Stimulated activated CD4-positive, alpha-beta T cell treated with anti-CD3 and anti-CD28 coated beads, Interleukin-12 subunit alpha, Interleukin-12 subunit beta, amount 100 ng/mL, for 48 hours (primary cell): ENCODE results near the gene EPHA1.
"Not testable (repeated sequence)": the region's sequence is repeated elsewhere in the genome, so short reads cannot be mapped to it uniquely, and the experiment has no call there.

Source experiments
- DNase-seq, 3 donors: peaks; one replicate each; pipeline ENCODE4 v3.0.0-alpha.2; 2020; ENCODE audit warnings: low read depth in 2 of 3, low spot score in 1 of 3

Gene EPHA1

DNA sequence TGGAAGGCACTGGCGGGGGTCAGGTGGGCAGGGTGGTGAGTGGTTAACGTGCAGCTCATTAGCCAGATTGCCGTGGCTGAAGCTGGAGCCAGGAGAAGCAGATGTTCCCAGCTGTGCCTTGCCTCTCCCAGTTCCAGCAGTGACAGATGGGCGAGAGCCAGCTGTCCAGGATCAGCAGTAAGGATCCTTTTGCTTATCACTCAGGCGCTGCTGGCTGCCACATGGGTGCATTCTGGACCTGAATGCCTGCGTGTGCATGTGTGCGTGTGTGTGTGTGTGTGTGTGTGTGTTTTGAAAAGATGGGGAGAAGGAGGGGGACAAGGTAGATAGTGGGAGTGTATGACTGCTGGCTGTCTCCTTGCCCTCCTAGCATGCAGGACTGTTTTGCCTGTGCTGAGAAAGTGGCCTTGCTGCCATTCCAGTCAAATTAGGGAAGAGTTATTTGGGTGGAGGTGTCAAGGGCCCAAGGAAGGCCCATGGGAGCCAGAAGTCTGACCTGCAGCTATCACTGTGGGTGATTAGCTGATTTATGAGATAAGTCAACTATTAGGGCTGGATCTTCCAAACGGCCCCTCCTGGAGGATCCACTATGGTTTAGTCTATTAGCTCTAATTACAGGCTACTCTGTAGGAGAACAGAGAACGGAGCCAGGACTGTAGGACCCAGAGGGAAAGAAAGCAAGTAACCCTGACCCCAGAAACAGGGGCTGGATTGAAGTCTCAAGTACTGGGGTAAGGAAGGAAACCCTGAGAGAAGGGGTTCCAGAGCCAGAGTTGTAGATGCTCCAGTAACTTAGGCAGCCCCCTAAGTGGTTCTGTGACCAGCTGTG is 3.3 kb downstream of the EPHA1 start:
- DNase-seq = no peak

- not testable (repeated sequence) for DNase-seq
These were observed 6.4 kb downstream of the EPHA1 start for GRCh38 chr7:143402233-143402632.

DNA sequence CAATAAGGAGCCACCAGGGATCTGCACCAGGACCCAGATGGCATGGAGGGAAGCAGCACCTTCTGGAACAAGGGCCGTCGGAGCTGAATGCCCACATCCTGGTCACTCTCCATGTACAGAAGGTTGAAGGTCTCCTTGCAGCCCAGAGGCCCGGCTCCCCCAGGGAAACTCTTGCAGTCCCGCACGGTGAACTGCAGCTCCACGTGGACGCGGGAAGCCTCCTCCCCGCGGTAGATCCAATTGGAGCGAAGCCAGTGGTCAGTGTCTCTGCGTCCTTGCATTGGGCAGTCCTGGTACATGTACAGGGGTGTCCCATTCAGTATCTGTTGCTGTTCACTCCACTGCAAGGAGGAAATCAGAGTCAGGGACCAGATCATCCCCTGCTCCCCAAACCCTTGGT is 7.4 kb downstream of the EPHA1 start:
- no peak for DNase-seq

DNA sequence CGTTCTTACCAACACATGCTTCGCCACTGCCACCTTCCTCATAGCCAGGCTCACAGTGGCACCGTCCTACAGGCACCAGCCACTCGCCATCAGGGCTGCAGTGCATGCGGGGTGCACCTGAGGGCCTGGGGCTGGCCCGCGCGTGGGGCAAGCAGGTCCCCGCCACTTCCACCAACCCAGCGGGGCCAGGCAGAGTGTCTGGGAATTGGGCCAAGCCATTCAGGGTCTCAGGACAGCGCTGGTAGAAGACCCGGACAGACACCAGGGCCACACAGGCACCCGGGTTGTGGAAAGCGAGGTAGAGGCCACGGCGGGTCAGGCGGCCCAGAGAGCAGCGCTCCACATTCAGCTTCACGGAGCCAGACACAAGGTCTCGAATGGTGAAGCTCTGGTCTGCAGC is 9.0 kb downstream of the EPHA1 start:
- DNase-seq = no peak

DNA sequence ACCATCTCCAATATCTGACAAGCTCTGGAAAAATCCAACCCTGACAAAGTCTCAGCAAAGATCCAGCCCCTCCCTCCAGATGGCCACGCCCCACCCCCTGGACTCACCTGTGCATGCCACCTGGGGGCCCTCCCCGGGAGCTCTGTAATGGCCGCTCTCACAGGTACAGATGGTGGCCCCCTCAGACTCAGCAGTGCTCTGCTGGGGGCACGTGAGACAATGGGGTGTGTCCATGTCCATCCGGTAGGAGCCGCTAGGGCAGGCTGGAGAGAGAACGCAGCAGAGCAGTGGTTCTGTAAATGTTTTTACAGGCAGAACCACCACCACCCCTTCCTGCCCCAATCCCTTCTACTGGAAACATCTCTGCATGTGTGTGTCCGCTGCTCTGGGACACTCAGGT is 9.5 kb downstream of the EPHA1 start:
- DNase-seq = no peak

DNA sequence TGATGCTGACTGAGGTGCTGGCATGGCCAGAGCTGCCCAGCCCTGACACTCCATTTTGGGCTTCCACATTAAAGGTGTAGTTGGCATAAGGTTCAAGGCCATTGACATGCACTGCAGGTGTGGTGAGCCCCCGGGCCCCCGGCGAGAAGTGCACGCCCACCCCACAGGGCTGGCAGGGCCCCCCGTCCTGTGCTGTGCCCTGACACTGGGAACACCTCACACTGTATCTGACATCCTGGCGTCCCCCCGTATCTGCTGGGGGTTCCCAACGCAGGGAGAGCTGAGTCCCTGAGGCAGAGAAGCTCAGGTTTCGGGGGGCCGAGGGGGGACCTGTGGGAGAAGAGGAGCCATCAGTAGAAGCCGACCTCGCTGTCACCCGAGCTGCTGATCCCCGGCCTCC is 10.0 kb downstream of the EPHA1 start:
- no peak for DNase-seq

- no peak for DNase-seq
These were observed 10.7 kb downstream of the EPHA1 start for GRCh38 chr7:143397710-143398530.

DNA sequence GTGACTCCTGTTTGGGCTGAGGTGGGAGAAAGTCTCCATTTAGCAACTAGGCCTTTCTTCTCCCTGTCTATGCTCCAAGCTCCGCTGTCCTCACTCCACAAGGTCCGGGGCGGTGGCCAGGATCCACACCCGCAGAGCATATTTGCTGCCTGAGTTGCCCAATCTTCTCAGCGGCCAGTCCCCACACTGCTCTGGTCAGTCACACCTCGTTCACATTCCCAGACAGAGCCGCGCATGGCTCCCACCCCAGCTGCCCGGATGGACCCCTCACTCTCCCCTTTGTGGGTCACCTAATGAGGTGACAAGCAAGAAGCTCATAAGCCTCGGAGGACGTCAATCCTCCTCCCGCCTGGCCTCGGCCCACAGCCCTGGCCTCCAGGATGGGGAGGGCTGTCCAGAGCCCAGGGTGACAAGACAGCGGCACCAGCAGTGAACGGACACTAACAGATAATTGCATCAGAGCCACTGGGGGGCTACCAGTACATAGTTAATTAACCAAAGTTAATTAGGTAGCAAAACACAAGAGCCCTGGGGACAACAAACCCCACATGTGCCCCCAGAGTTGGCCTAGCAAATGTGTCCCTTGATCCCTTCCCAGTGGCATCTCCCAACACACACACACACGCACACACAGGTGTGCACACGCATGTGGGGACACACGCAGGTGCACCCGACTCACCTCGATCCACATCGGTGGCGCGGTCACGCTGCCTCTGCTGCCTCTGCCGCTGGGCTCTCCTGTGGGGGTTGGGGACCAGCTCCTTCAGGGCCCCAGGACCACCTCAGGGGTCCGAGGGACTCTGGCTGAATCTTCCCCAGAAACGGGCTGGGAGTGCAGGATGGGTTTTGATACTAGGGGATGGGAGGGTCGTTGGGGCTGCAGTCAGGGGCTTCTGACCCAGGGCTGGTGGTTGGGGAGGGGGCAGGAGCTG is 11.8 kb downstream of the EPHA1 start:
- no peak for DNase-seq

DNA sequence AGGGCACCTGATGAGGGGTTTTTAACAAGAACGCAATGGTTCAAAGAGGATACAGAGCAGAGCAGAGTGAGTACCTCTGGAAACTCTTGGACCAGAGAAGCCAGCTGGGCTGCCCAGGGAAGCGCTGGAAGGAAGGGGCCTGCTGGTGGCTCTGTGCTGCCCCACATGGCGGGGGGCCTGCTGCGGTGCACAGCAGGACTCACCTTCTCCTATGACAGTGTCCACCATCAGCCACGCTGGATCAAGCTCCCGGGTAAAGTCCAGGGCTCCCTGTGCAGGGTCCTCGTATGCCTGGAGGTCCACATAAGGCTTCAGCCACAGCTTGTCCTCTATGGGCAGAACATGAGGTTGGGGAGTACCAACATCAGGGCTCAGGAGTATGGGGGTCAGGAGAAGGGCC is 12.5 kb downstream of the EPHA1 start:
- no peak for DNase-seq

GRCh38 chr7:143395187-143396149 is 13.2 kb downstream of the EPHA1 start:
- no peak for DNase-seq

GRCh38 chr7:143394777-143395176 is 13.9 kb downstream of the EPHA1 start:
- DNase-seq = no peak

- DNase-seq = no peak
These were observed 14.6 kb downstream of the EPHA1 start for GRCh38 chr7:143394068-143394467.

- DNase-seq = no peak
These were observed 15.2 kb downstream of the EPHA1 start for GRCh38 chr7:143393267-143394041.

GRCh38 chr7:143392875-143393266 is 15.8 kb downstream of the EPHA1 start:
- DNase-seq = no peak

DNA sequence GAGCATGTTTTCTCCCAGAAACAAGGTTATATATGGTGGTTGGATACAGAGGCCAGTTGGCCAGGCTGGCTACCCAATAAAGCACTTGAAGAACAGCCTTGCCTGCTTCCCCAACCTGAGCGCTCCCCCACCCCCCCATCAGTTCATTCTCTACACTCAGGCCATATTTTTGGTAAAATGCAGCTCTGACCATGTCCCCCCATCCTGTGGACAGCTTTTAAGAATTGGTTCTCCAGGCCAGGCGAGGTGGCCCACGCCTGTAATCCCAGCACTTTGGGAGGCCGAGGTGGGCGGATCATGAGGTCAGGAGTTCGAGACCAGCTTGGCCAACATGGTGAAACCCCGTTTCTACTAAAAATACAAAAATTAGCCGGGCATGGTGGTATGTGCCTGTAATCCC is 16.2 kb downstream of the EPHA1 start:
- DNase-seq = not testable (repeated sequence)

DNA sequence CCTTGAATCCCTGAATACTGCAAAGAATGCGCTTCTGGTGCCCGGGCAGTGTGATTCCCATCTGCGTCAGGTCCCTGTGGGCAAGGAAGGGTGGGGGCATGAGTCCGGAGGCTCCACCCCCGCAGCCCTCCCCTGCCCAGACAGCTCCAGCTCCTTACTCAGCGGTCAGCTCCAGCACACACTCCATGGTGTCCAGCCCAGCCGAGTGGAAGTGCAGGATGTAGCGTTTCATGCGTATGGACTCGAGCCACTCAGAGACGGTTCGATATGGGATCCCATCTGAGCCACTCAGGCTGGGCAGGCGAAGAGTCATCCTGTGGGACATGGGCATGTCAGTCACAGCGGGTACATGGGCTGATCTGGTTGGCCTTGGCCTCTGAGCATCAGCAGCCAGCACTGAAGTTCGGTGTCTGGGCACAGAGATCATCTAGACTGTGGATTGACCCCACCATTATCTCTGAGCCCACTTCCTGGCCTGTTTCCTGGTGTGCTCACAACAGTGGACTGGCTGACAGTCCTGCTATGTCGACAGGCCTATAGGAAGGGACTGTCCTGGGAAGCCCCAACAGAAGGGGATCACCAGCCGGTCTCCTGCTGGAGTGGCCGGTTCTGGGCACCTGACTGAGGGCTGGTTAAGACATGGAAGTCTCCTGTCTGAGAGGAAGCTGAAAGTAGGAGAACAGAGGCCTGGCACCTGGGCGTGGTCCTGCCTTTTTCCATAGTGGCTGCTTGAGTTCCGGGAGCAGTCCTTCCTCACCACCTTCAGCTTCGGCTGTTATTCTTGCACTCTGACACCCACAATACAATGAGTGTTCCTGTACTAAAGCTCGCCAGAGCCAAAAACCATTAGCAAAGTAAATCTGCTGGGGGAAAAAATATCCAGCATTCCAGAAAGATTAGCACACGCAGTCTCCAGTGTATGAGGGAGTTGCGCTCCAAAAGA is 16.9 kb downstream of the EPHA1 start:
- DNase-seq = no peak

DNA sequence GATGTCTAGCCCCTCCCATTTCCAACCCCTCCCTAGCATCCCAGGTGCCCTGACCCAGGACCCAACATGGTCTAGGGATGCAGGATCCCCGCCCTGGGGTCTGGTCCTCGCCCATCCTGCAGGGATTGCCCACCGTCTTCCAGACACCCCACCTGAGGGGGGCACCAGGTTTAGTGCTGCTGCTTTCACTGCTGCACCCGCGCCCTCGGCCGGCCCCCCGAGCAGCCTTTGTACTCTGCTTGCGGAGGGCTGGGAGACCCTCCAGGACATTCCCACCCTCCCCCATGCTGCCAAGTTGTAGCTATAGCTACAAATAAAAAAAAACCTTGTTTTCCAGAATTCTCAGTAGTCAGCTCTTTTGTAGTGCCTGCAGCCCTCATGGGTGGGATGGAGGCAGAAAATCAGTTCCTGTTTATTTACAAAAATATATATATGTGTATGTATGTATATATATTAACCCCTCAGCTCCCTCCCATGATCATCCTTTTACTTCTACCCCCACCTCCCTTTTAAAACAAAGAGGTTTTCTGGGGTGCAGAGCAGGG is 17.8 kb downstream of the EPHA1 start:
- no peak for DNase-seq
